ENCODE data around the gene EGFLAM. TPM values are rescaled to one million over a fixed set of nuclear protein-coding genes. Genes with fewer than 3 reads are reported as not detected.

EGFLAM gene
- total RNA-seq, 1 donor from 2014 or later: not detected

GRCh38 chr5:38342261-38342660, 83.9 kb downstream of the EGFLAM start:
- Mint-ChIP-seq H3K4me3 (ENCODE audit: unreplicated experiment) (no peak overlapping the region), H3K36me3 (ENCODE audit: unreplicated experiment) (no peaks in the 10 kb centered on the region), H3K27me3 (ENCODE audit: unreplicated experiment) (peaks cover 22% of the 10 kb centered on the region), H3K4me1 (ENCODE audit: unreplicated experiment) (no peaks in the 10 kb centered on the region), H3K27ac (ENCODE audit: unreplicated experiment) (no peak overlapping the region), H3K9me3 (ENCODE audit: unreplicated experiment) (no peaks in the 10 kb centered on the region)
- no peak for DNase-seq (ENCODE audit: extremely low spot score, unreplicated experiment)
- no peak for TF ChIP-seq CTCF (IDR thresholded peaks at IDR 0.05)

GRCh38 chr5:38344891-38345290, 86.5 kb downstream of the EGFLAM start:
- no peak for TF ChIP-seq CTCF (IDR thresholded peaks at IDR 0.05)
- no peaks in the 10 kb centered on the region for H3K9me3 Mint-ChIP-seq (ENCODE audit: unreplicated experiment)
- DNase-seq (ENCODE audit: extremely low spot score, unreplicated experiment): no peak
- H3K4me3 Mint-ChIP-seq (ENCODE audit: unreplicated experiment): no peak overlapping the region
- no peaks in the 10 kb centered on the region for H3K36me3 Mint-ChIP-seq (ENCODE audit: unreplicated experiment)
- no peak overlapping the region for H3K27ac Mint-ChIP-seq (ENCODE audit: unreplicated experiment)
- H3K4me1 Mint-ChIP-seq (ENCODE audit: unreplicated experiment): no peaks in the 10 kb centered on the region
- peaks cover 17% of the 10 kb centered on the region for H3K27me3 Mint-ChIP-seq (ENCODE audit: unreplicated experiment)

DNA sequence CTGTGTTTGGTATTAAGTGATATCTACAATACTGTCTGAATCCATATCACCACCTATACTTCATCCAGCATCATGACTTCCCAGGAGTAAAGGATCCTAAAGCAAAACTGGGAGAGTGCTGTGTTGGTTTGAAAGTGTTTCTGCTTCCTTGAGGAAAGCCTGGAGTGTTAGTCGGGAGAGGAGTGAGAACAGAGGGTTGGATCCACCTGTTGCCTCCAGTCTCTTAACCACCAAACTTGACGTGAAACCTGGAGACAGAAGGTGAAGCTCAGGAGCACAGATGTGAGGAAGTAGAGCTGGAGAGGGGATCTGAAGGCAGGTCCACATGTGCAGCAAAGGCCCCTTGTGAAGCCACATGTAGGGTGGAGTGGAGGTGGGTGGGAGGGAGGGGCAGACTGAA, 88.2 kb downstream of the EGFLAM start:
- no peaks in the 10 kb centered on the region for H3K36me3 Mint-ChIP-seq (ENCODE audit: unreplicated experiment)
- H3K27ac Mint-ChIP-seq (ENCODE audit: unreplicated experiment): no peak overlapping the region
- no peaks in the 10 kb centered on the region for H3K4me1 Mint-ChIP-seq (ENCODE audit: unreplicated experiment)
- peaks cover 23% of the 10 kb centered on the region for H3K27me3 Mint-ChIP-seq (ENCODE audit: unreplicated experiment)
- DNase-seq (ENCODE audit: extremely low spot score, unreplicated experiment): no peak
- TF ChIP-seq CTCF (IDR thresholded peaks at IDR 0.05): no peak
- no peak overlapping the region for H3K4me3 Mint-ChIP-seq (ENCODE audit: unreplicated experiment)
- H3K9me3 Mint-ChIP-seq (ENCODE audit: unreplicated experiment): no peaks in the 10 kb centered on the region

DNA sequence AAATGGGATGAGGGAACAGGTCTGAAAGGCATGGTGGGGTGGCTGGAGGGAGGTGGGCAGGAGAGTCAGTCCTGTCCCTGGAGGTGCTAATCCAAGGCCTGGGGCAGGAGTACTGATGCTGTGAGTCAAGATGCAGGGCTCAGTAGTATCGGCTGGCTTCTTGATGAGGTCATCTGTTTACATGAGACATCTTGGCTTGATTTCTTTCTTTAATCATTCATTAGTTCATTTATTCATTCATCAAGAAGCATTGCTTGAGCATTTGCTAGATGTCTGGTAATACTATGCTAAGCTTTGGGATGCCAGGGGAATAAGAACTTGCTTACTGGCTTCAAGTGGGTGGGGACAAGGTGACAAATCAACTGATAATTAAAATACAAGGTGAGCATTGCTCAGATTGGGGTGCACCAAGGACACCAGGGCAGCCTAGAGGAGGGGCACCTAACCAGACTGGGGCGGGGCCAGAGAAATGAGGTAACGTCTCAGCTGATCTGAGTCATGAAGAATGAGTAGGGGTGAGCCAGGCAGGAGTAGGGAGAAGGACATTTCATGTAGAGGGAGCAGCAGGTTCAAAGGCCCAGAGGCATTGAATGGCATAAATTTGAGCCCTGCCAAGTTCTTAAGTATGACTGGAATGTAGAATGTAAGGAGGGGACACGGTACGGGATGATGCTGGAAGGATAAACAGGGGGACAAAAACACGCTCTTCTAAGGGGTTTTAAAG, 88.8 kb downstream of the EGFLAM start:
- no peak overlapping the region for H3K4me3 Mint-ChIP-seq (ENCODE audit: unreplicated experiment)
- TF ChIP-seq CTCF (IDR thresholded peaks at IDR 0.05): no peak
- H3K27me3 Mint-ChIP-seq (ENCODE audit: unreplicated experiment): peaks cover 21% of the 10 kb centered on the region
- no peaks in the 10 kb centered on the region for H3K36me3 Mint-ChIP-seq (ENCODE audit: unreplicated experiment)
- no peak for DNase-seq (ENCODE audit: extremely low spot score, unreplicated experiment)
- H3K4me1 Mint-ChIP-seq (ENCODE audit: unreplicated experiment): no peaks in the 10 kb centered on the region
- H3K9me3 Mint-ChIP-seq (ENCODE audit: unreplicated experiment): no peaks in the 10 kb centered on the region
- H3K27ac Mint-ChIP-seq (ENCODE audit: unreplicated experiment): no peak overlapping the region

GRCh38 chr5:38347896-38348295, 89.5 kb downstream of the EGFLAM start:
- TF ChIP-seq CTCF (IDR thresholded peaks at IDR 0.05): no peak
- H3K4me1 Mint-ChIP-seq (ENCODE audit: unreplicated experiment): no peaks in the 10 kb centered on the region
- no peak overlapping the region for H3K27ac Mint-ChIP-seq (ENCODE audit: unreplicated experiment)
- no peak for DNase-seq (ENCODE audit: extremely low spot score, unreplicated experiment)
- H3K36me3 Mint-ChIP-seq (ENCODE audit: unreplicated experiment): no peaks in the 10 kb centered on the region
- H3K27me3 Mint-ChIP-seq (ENCODE audit: unreplicated experiment): peaks cover 18% of the 10 kb centered on the region
- H3K4me3 Mint-ChIP-seq (ENCODE audit: unreplicated experiment): no peak overlapping the region
- H3K9me3 Mint-ChIP-seq (ENCODE audit: unreplicated experiment): no peaks in the 10 kb centered on the region

Data from osteocyte (in vitro differentiated cells).